ENCODE results near the gene ARRDC5. TPM values are rescaled to one million over a fixed set of nuclear protein-coding genes. Genes with fewer than 3 reads are reported as not detected.
"Not testable (repeated sequence)": the region's sequence is repeated elsewhere in the genome, so short reads cannot be mapped to it uniquely, and the experiment has no call there.

The ARRDC5 gene
- polyA plus RNA-seq, 1 experiment = not detected

DNA sequence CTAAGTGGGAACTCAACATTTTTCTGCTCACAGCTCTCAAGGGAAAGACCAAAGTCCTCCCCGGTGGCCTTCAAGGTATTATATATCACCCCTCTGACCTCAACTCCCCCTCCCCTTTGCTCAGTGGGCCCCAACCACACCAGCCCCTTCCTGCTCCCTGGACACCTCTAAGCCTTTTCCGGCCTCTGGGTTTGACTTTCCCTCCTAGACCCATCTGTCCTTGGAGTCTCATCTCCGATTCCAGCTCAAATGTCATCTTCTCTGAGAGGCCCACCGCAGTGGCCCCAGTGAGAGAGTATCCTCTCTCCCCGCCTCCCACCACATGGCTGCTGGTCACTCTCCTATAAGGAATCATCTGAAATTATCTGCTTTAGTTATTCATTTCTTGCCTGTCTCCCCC lies 5.7 kb upstream of the ARRDC5 start:
- H3K4me3 ChIP-seq (ENCODE audit: low read depth, low read length) = no peak overlapping the region
- CTCF ChIA-PET = no interaction called here
- POLR2A ChIA-PET = no interaction called here

GRCh38 chr19:4906963-4907362 lies 4.3 kb upstream of the ARRDC5 start:
- DNase-seq (ENCODE audit: low read depth, low spot score) = no peak
- H3K27ac ChIP-seq (ENCODE audit: low read depth, low read length) = no peak overlapping the region

More for the DNA sequence above, 5.7 kb upstream of the ARRDC5 start:
- TF ChIP-seq, protein P1, sequence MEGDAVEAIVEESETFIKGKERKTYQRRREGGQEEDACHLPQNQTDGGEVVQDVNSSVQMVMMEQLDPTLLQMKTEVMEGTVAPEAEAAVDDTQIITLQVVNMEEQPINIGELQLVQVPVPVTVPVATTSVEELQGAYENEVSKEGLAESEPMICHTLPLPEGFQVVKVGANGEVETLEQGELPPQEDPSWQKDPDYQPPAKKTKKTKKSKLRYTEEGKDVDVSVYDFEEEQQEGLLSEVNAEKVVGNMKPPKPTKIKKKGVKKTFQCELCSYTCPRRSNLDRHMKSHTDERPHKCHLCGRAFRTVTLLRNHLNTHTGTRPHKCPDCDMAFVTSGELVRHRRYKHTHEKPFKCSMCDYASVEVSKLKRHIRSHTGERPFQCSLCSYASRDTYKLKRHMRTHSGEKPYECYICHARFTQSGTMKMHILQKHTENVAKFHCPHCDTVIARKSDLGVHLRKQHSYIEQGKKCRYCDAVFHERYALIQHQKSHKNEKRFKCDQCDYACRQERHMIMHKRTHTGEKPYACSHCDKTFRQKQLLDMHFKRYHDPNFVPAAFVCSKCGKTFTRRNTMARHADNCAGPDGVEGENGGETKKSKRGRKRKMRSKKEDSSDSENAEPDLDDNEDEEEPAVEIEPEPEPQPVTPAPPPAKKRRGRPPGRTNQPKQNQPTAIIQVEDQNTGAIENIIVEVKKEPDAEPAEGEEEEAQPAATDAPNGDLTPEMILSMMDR (IDR thresholded peaks at IDR 0.05; ENCODE audit: low read depth, low read length) = no peak
- no peaks in the 10 kb centered on the region for H3K27me3 ChIP-seq (ENCODE audit: control insufficient read depth, insufficient read depth, low read length)
- H3K9me3 ChIP-seq (ENCODE audit: control insufficient read depth, insufficient read depth, low read length) = no peaks in the 10 kb centered on the region
- no peak overlapping the region for H3K27ac ChIP-seq (ENCODE audit: low read depth, low read length)
- no peak for DNase-seq (ENCODE audit: low read depth, low spot score)

GRCh38 chr19:4904481-4904880 lies 1.8 kb upstream of the ARRDC5 start:
- Histone ChIP-seq H3K27me3 (ENCODE audit: control insufficient read depth, insufficient read depth, low read length) (no peaks in the 10 kb centered on the region), H3K27ac (ENCODE audit: low read depth, low read length) (no peak overlapping the region), H3K4me3 (ENCODE audit: low read depth, low read length) (no peak overlapping the region), H3K9me3 (ENCODE audit: control insufficient read depth, insufficient read depth, low read length) (no peaks in the 10 kb centered on the region)
- TF ChIP-seq, protein P1 (IDR thresholded peaks at IDR 0.05; ENCODE audit: low read depth, low read length) = no peak
- CTCF ChIA-PET = interaction anchor here (1.0 kb wide), 1 partner anchor 31 kb away, joined by 3 read pairs; no protein-coding TSS in a partner anchor
- no peak for DNase-seq (ENCODE audit: low read depth, low spot score)
- POLR2A ChIA-PET = no interaction called here

More at GRCh38 chr19:4906963-4907362, 4.3 kb upstream of the ARRDC5 start:
- ChIA-PET CTCF (no interaction called here), POLR2A (no interaction called here)
- no peaks in the 10 kb centered on the region for H3K27me3 ChIP-seq (ENCODE audit: control insufficient read depth, insufficient read depth, low read length)
- H3K4me3 ChIP-seq (ENCODE audit: low read depth, low read length) = no peak overlapping the region
- no peaks in the 10 kb centered on the region for H3K9me3 ChIP-seq (ENCODE audit: control insufficient read depth, insufficient read depth, low read length)
- TF ChIP-seq, protein P1 (IDR thresholded peaks at IDR 0.05; ENCODE audit: low read depth, low read length) = no peak

DNA sequence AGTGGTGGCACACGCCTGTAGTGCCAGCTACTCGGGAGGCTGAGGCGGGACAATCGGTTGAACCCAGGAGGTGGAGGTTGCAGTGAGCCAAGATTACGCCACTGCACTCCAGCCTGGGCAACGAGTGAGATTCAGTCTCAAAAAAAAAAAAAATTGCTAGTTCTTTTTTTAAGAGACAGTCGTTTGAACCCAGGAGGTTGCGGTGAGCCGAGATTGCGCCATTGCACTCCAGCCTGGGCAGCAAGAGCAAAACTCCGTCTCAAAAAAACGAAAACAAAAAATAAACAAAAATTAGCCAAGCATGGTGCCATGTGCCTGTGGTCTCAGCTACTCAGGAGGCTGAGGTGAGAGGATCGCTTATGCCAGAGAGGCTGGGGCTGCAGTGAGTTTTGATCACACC lies 1.8 kb downstream of the ARRDC5 start:
- DNase-seq (ENCODE audit: low read depth, low spot score); H3K9me3 ChIP-seq (ENCODE audit: control insufficient read depth, insufficient read depth, low read length); H3K27me3 ChIP-seq (ENCODE audit: control insufficient read depth, insufficient read depth, low read length); POLR2A ChIA-PET; H3K4me3 ChIP-seq (ENCODE audit: low read depth, low read length); H3K27ac ChIP-seq (ENCODE audit: low read depth, low read length): not testable (repeated sequence)
- CTCF ChIA-PET = interaction anchor here (0.7 kb wide), 1 partner anchor 14 kb away, joined by 3 read pairs; no protein-coding TSS in a partner anchor

- no peak overlapping the region for H3K4me3 ChIP-seq (ENCODE audit: low read depth, low read length)
- DNase-seq (ENCODE audit: low read depth, low spot score) = no peak
- no peaks in the 10 kb centered on the region for H3K9me3 ChIP-seq (ENCODE audit: control insufficient read depth, insufficient read depth, low read length)
- POLR2A ChIA-PET = interaction anchor here (0.7 kb wide), 1 partner anchor 34 kb away, joined by 3 read pairs; no protein-coding TSS in a partner anchor
- TF ChIP-seq, protein P1 (IDR thresholded peaks at IDR 0.05; ENCODE audit: low read depth, low read length) = no peak
- CTCF ChIA-PET = interaction anchor here (1.1 kb wide), 1 partner anchor 88 kb away, joined by 3 read pairs; no protein-coding TSS in a partner anchor
- H3K27me3 ChIP-seq (ENCODE audit: control insufficient read depth, insufficient read depth, low read length) = no peaks in the 10 kb centered on the region
- no peak overlapping the region for H3K27ac ChIP-seq (ENCODE audit: low read depth, low read length)
Observed at GRCh38 chr19:4897146-4897545, 5.5 kb downstream of the ARRDC5 start.

Measured in AG04450 (cell line).